Liver (tissue), 9 donors: Measurements from ENCODE around the gene PDGFC. TPM values are rescaled to one million over a fixed set of nuclear protein-coding genes. Genes with fewer than 3 reads are reported as not detected.

Source experiments
- DNase-seq: peaks from one replicate; pipeline ENCODE4 v3.0.0-alpha.2; 2017; ENCODE audit warnings: low spot score
- H3K27ac ChIP-seq, 2 donors: one replicate each; pipeline ENCODE4 v1.7.0; 2013; ENCODE audit warnings: inconsistent platforms in 2 of 2, low read length in 2 of 2, control low read depth in 1 of 2, low read depth in 1 of 2, mild to moderate bottlenecking in 1 of 2
- H3K27me3 ChIP-seq, 4 donors: one replicate each; pipeline versions ENCODE4 v1.6.1 to v1.7.0; 2013; ENCODE audit warnings: low read length in 3 of 4, inconsistent platforms in 1 of 4, mild to moderate bottlenecking in 1 of 4, moderate library complexity in 1 of 4; ENCODE audit not compliant: control insufficient read depth in 4 of 4, insufficient read depth in 4 of 4
- H3K36me3 ChIP-seq, 4 donors: one replicate each; pipeline versions ENCODE4 v1.6.1 to v1.7.0; 2013; ENCODE audit warnings: low read length in 3 of 4, mild to moderate bottlenecking in 3 of 4, low read depth in 1 of 4, moderate library complexity in 1 of 4; ENCODE audit not compliant: control insufficient read depth in 4 of 4, insufficient read depth in 3 of 4
- H3K4me1 ChIP-seq, 4 donors: one replicate each; pipeline versions ENCODE4 v1.6.1 to v1.7.0; 2013; ENCODE audit warnings: low read length in 3 of 4, mild to moderate bottlenecking in 3 of 4, moderate library complexity in 1 of 4; ENCODE audit not compliant: control insufficient read depth in 4 of 4, insufficient read depth in 4 of 4
- H3K4me3 ChIP-seq, 3 donors: one replicate each; pipeline versions ENCODE4 v1.6.1 to v1.7.0; 2013; ENCODE audit warnings: low read length in 3 of 3, control low read depth in 1 of 3, low read depth in 1 of 3, mild to moderate bottlenecking in 1 of 3
- H3K9ac ChIP-seq, 2 donors: one replicate each; pipeline ENCODE4 v1.7.0; 2013; ENCODE audit warnings: low read length in 2 of 2, mild to moderate bottlenecking in 2 of 2, moderate library complexity in 2 of 2, control low read depth in 1 of 2, low read depth in 1 of 2
- H3K9me3 ChIP-seq, 4 donors: one replicate each; pipeline versions ENCODE4 v1.6.1 to v1.7.0; 2013; ENCODE audit warnings: low read length in 3 of 4; ENCODE audit not compliant: control insufficient read depth in 4 of 4
- EGR1 ChIP-seq, 2 donors: IDR thresholded peaks; 2 replicates each; pipeline ENCODE4 v1.6.1; 2016 to 2018; ENCODE audit warnings: antibody characterized with exemption in 2 of 2, low read depth in 2 of 2
- FOXA1 ChIP-seq: IDR thresholded peaks from 2 replicates; pipeline ENCODE4 v1.6.1; 2016; ENCODE audit warnings: antibody characterized with exemption
- FOXA2 ChIP-seq: IDR thresholded peaks from 2 replicates; pipeline ENCODE4 v1.6.1; 2016; ENCODE audit warnings: antibody characterized with exemption
- GABPA ChIP-seq, 2 donors: IDR thresholded peaks in 1 of 2; conservative IDR thresholded peaks in 1 of 2; 2 replicates each; pipeline ENCODE4 v1.6.1; 2016; ENCODE audit warnings: antibody characterized with exemption in 2 of 2, mild to moderate bottlenecking in 1 of 2, moderate library complexity in 1 of 2
- HNF4A ChIP-seq, 2 donors: conservative IDR thresholded peaks; 2 replicates each; pipeline ENCODE4 v1.6.1; 2016; ENCODE audit warnings: antibody characterized with exemption in 2 of 2, mild to moderate bottlenecking in 2 of 2
- HNF4G ChIP-seq: IDR thresholded peaks from 2 replicates; pipeline ENCODE4 v1.6.1; 2016; ENCODE audit warnings: antibody characterized with exemption
- JUND ChIP-seq, 2 donors: IDR thresholded peaks; 2 replicates each; pipeline ENCODE4 v1.6.1; 2016; ENCODE audit warnings: antibody characterized with exemption in 2 of 2
- NR2F2 ChIP-seq: IDR thresholded peaks from 2 replicates; pipeline ENCODE4 v1.6.1; 2016; ENCODE audit warnings: antibody characterized with exemption
- RAD21 ChIP-seq, 2 donors: IDR thresholded peaks; 2 replicates each; pipeline ENCODE4 v1.6.1; 2016; ENCODE audit warnings: antibody characterized with exemption in 2 of 2, mild to moderate bottlenecking in 2 of 2
- RXRA ChIP-seq, 2 donors: IDR thresholded peaks; 2 replicates each; pipeline ENCODE4 v1.6.1; 2017 to 2018; ENCODE audit warnings: antibody characterized with exemption in 2 of 2, mild to moderate bottlenecking in 1 of 2
- YY1 ChIP-seq: IDR thresholded peaks from 2 replicates; pipeline ENCODE4 v1.6.1; 2016; ENCODE audit warnings: antibody characterized with exemption, mild to moderate bottlenecking
- WGBS: extraction: QIAGEN DNeasy Blood & Tissue Kit; methylation state at CpG from one replicate; pipeline ENCODE4 v1.1.7; 2013; 5-methylcytosine and 5-hydroxymethylcytosine counted together
- polyA plus RNA-seq, 2 donors: library from polyadenylated mRNA; stranded (reverse) in 1 of 2; unstranded in 1 of 2; fragments of 200-250 nt in 1 of 2; fragments of >200 nt in 1 of 2; fragmentation: Nextera tagmentation in 1 of 2; extraction: Ambion mirVana in 1 of 2; gene quantifications; one replicate each; pipeline versions ENCODE4 v1.2.1 to v1.2.3, GENCODE V29; 2013 to 2015
- total RNA-seq, 2 donors: library from RNA; depleted of rRNA; stranded (reverse); fragments of >200 nt; gene quantifications; one replicate each; pipeline ENCODE4 v1.2.3, GENCODE V29; 2014
- TF ChIP-seq, protein P1 (sequence below): IDR thresholded peaks from 2 replicates; pipeline ENCODE4 v1.6.1; 2016; ENCODE audit warnings: antibody characterized with exemption
- TF ChIP-seq, protein P2 (sequence below): IDR thresholded peaks from 2 replicates; pipeline ENCODE4 v1.6.1; 2016; ENCODE audit warnings: antibody characterized with exemption
- TF ChIP-seq, protein P3 (sequence below): IDR thresholded peaks from 2 replicates; pipeline ENCODE4 v1.6.1; 2016; ENCODE audit warnings: antibody characterized with exemption
- TF ChIP-seq, protein P4 (sequence below): IDR thresholded peaks from 2 replicates; pipeline ENCODE4 v1.6.1; 2016; ENCODE audit warnings: antibody characterized with exemption, mild to moderate bottlenecking
- TF ChIP-seq, protein P5 (sequence below): fragments of 150-350 bp; IDR thresholded peaks from 2 replicates; pipeline ENCODE4 v1.5.1; 2017; ENCODE audit warnings: improper control_type of control experiment, low read depth, low read length; ENCODE audit not compliant: missing input control
- donor health status: healthy.
- donor health status: healthy.
- donor health status: healthy.
- donor health status: healthy.
- donor health status: healthy.

The PDGFC gene
- total and polyA plus RNA-seq, 4 donors, result 5.8 to 25.7 (median 9.7) TPM

DNA sequence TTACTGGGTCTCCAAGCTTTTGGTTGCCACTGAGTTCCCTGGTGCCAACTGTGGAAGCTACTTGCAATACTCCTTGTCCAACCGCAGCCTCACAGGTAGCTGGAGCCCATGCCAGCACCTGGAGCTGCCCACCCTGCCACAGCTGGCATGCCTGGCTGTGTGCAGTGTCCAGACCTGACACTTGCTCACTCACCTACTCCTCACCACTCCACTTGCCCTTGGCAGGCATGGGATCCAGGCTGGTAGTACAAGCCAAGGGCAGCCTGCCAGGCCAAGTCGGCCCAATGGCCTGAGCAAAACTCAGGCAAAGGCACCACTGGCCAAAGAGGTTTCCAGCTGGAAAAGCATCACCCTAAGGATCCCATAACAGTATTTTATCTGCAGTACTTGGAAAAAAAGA lies 246.3 kb downstream of the PDGFC start:
- Histone ChIP-seq H3K4me1 (no peaks in the 10 kb centered on the region), H3K36me3 (no peaks in the 10 kb centered on the region), H3K4me3 (no peak overlapping the region), H3K27me3 (no peaks in the 10 kb centered on the region), H3K9me3 (no peaks in the 10 kb centered on the region), H3K9ac (no peak overlapping the region), H3K27ac (no peak overlapping the region)
- DNase-seq, result no peak
- TF ChIP-seq, protein P1, sequence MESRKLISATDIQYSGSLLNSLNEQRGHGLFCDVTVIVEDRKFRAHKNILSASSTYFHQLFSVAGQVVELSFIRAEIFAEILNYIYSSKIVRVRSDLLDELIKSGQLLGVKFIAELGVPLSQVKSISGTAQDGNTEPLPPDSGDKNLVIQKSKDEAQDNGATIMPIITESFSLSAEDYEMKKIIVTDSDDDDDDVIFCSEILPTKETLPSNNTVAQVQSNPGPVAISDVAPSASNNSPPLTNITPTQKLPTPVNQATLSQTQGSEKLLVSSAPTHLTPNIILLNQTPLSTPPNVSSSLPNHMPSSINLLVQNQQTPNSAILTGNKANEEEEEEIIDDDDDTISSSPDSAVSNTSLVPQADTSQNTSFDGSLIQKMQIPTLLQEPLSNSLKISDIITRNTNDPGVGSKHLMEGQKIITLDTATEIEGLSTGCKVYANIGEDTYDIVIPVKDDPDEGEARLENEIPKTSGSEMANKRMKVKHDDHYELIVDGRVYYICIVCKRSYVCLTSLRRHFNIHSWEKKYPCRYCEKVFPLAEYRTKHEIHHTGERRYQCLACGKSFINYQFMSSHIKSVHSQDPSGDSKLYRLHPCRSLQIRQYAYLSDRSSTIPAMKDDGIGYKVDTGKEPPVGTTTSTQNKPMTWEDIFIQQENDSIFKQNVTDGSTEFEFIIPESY, result no peak
- TF ChIP-seq YY1, result no peak
- no peak for TF ChIP-seq HNF4A (conservative IDR thresholded peaks at IDR 0.05)
- TF ChIP-seq, protein P2, sequence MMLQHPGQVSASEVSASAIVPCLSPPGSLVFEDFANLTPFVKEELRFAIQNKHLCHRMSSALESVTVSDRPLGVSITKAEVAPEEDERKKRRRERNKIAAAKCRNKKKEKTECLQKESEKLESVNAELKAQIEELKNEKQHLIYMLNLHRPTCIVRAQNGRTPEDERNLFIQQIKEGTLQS, result no peak
- no peak for TF ChIP-seq NR2F2
- TF ChIP-seq, protein P3, sequence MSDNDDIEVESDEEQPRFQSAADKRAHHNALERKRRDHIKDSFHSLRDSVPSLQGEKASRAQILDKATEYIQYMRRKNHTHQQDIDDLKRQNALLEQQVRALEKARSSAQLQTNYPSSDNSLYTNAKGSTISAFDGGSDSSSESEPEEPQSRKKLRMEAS, result no peak
- no peak for TF ChIP-seq HNF4G
- TF ChIP-seq GABPA (IDR thresholded peaks at IDR 0.05 in 1 of 2, conservative IDR thresholded peaks at IDR 0.05 in 1 of 2), result no peak
- TF ChIP-seq, protein P4, sequence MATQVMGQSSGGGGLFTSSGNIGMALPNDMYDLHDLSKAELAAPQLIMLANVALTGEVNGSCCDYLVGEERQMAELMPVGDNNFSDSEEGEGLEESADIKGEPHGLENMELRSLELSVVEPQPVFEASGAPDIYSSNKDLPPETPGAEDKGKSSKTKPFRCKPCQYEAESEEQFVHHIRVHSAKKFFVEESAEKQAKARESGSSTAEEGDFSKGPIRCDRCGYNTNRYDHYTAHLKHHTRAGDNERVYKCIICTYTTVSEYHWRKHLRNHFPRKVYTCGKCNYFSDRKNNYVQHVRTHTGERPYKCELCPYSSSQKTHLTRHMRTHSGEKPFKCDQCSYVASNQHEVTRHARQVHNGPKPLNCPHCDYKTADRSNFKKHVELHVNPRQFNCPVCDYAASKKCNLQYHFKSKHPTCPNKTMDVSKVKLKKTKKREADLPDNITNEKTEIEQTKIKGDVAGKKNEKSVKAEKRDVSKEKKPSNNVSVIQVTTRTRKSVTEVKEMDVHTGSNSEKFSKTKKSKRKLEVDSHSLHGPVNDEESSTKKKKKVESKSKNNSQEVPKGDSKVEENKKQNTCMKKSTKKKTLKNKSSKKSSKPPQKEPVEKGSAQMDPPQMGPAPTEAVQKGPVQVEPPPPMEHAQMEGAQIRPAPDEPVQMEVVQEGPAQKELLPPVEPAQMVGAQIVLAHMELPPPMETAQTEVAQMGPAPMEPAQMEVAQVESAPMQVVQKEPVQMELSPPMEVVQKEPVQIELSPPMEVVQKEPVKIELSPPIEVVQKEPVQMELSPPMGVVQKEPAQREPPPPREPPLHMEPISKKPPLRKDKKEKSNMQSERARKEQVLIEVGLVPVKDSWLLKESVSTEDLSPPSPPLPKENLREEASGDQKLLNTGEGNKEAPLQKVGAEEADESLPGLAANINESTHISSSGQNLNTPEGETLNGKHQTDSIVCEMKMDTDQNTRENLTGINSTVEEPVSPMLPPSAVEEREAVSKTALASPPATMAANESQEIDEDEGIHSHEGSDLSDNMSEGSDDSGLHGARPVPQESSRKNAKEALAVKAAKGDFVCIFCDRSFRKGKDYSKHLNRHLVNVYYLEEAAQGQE, result no peak
- TF ChIP-seq FOXA2, result no peak
- TF ChIP-seq EGR1 (IDR thresholded peaks at IDR 0.05; ENCODE audit: low read depth in 2 of 2), result no peak
- no peak for TF ChIP-seq FOXA1
- TF ChIP-seq RXRA (IDR thresholded peaks at IDR 0.05), result no peak
- TF ChIP-seq, protein P5, sequence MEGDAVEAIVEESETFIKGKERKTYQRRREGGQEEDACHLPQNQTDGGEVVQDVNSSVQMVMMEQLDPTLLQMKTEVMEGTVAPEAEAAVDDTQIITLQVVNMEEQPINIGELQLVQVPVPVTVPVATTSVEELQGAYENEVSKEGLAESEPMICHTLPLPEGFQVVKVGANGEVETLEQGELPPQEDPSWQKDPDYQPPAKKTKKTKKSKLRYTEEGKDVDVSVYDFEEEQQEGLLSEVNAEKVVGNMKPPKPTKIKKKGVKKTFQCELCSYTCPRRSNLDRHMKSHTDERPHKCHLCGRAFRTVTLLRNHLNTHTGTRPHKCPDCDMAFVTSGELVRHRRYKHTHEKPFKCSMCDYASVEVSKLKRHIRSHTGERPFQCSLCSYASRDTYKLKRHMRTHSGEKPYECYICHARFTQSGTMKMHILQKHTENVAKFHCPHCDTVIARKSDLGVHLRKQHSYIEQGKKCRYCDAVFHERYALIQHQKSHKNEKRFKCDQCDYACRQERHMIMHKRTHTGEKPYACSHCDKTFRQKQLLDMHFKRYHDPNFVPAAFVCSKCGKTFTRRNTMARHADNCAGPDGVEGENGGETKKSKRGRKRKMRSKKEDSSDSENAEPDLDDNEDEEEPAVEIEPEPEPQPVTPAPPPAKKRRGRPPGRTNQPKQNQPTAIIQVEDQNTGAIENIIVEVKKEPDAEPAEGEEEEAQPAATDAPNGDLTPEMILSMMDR, result no peak
- no peak for TF ChIP-seq RAD21 (IDR thresholded peaks at IDR 0.05)
- no peak for TF ChIP-seq JUND (IDR thresholded peaks at IDR 0.05)
- WGBS, result 67% methylated on average over 2 of the region's 2 CpGs
